Stimulated activated CD8-positive, alpha-beta memory T cell treated with anti-CD3 and anti-CD28 coated beads, Interleukin-15, amount 100 ng/mL, for 48 hours (primary cell): ENCODE results near the gene PREP.
"Not testable (repeated sequence)": the region's sequence is repeated elsewhere in the genome, so short reads cannot be mapped to it uniquely, and the experiment has no call there.

Source experiments
- DNase-seq, 2 donors: peaks; one replicate each; pipeline ENCODE4 v3.0.0-alpha.2; 2020; ENCODE audit warnings: low read depth in 2 of 2

PREP gene

GRCh38 chr6:105402939-105403935, at the start of gene PREP:
Gene PREP (minus strand): TSS chr6:105403082. CDS start chr6:105402891, 191 bp downstream.
- DNase-seq = peak; percentile 83 to 84

GRCh38 chr6:105452376-105452775, 49.5 kb upstream of the PREP start:
- no peak for DNase-seq

GRCh38 chr6:105449756-105450390, 47.0 kb upstream of the PREP start:
- no peak for DNase-seq

GRCh38 chr6:105445481-105445880, 42.6 kb upstream of the PREP start:
- no peak for DNase-seq

GRCh38 chr6:105443941-105444340, 41.1 kb upstream of the PREP start:
- DNase-seq = no peak

- no peak for DNase-seq
These were observed 39.5 kb upstream of the PREP start for GRCh38 chr6:105442369-105442768.

- DNase-seq = no peak
These were observed 34.4 kb upstream of the PREP start for GRCh38 chr6:105437236-105437635.

- DNase-seq = no peak
These were observed 30.8 kb upstream of the PREP start for GRCh38 chr6:105433723-105434122.

- no peak for DNase-seq
These were observed 29.9 kb upstream of the PREP start for GRCh38 chr6:105432797-105433196.

- DNase-seq = no peak
These were observed 28.3 kb upstream of the PREP start for GRCh38 chr6:105431226-105431625.

GRCh38 chr6:105430685-105431084, 27.8 kb upstream of the PREP start:
- DNase-seq = no peak

- no peak for DNase-seq
These were observed 26.8 kb upstream of the PREP start for GRCh38 chr6:105429676-105430075.

- DNase-seq = no peak
These were observed 25.6 kb upstream of the PREP start for GRCh38 chr6:105428342-105428957.

GRCh38 chr6:105424175-105424783, 21.4 kb upstream of the PREP start:
- DNase-seq = peak; percentile 21 to 34

GRCh38 chr6:105416971-105417370, 14.1 kb upstream of the PREP start:
- DNase-seq = not testable (repeated sequence)

- DNase-seq = no peak
These were observed 6.9 kb upstream of the PREP start for GRCh38 chr6:105409734-105410133.

- DNase-seq = no peak
These were observed 568 bp downstream of the PREP start for GRCh38 chr6:105402090-105402938.

GRCh38 chr6:105401247-105402089, 1.4 kb downstream of the PREP start:
- DNase-seq = no peak

GRCh38 chr6:105400501-105400900, 2.4 kb downstream of the PREP start:
- no peak for DNase-seq

- DNase-seq = no peak
These were observed 4.0 kb downstream of the PREP start for GRCh38 chr6:105398859-105399258.
